ENCODE measurements around the gene HOXD9.
A peak's percentile ranks its signal among the peaks of the same experiment; 100 is the strongest.

Gene HOXD9

GRCh38 chr2:176155356-176156044 is 33.0 kb downstream of the HOXD9 start:
- no peak for TF ChIP-seq ZNF274 (IDR thresholded peaks at IDR 0.05; ENCODE audit: low read depth, low read length)
- no peak overlapping the region for H3K4me3 ChIP-seq (ENCODE audit: low read length)

GRCh38 chr2:176156301-176156806 is 33.8 kb downstream of the HOXD9 start:
- no peak for TF ChIP-seq ZNF274 (IDR thresholded peaks at IDR 0.05; ENCODE audit: low read depth, low read length)
- no peak overlapping the region for H3K4me3 ChIP-seq (ENCODE audit: low read length)

GRCh38 chr2:176156807-176157498 is 34.4 kb downstream of the HOXD9 start, which contains the start of gene HOXD3:
Gene HOXD3, plus strand, starts transcription at chr2:176157307. Its CDS starts 11,808 bp downstream, at chr2:176169115.
- H3K4me3 ChIP-seq (ENCODE audit: low read length) = peak within 1 kb of the TSS; percentile 20; the same call in 1 of the 2 replicates
- no peak for TF ChIP-seq ZNF274 (IDR thresholded peaks at IDR 0.05; ENCODE audit: low read depth, low read length)

- peak overlapping the region; percentile 20; the same call in 1 of the 2 replicates for H3K4me3 ChIP-seq (ENCODE audit: low read length)
Observed at GRCh38 chr2:176157499-176158185, 35.1 kb downstream of the HOXD9 start.

GRCh38 chr2:176158186-176158591 is 35.7 kb downstream of the HOXD9 start:
- no peak for TF ChIP-seq ZNF274 (IDR thresholded peaks at IDR 0.05; ENCODE audit: low read depth, low read length)

More at GRCh38 chr2:176157499-176158185, 35.1 kb downstream of the HOXD9 start:
- TF ChIP-seq ZNF274 (IDR thresholded peaks at IDR 0.05; ENCODE audit: low read depth, low read length) = no peak

GRCh38 chr2:176158855-176159662 is 36.5 kb downstream of the HOXD9 start:
- H3K4me3 ChIP-seq (ENCODE audit: low read length) = no peak overlapping the region
- TF ChIP-seq ZNF274 (IDR thresholded peaks at IDR 0.05; ENCODE audit: low read depth, low read length) = no peak

More at GRCh38 chr2:176158186-176158591, 35.7 kb downstream of the HOXD9 start:
- peak overlapping the region; percentile 9; the same call in 1 of the 2 replicates for H3K4me3 ChIP-seq (ENCODE audit: low read length)

- no peak overlapping the region for H3K4me3 ChIP-seq (ENCODE audit: low read length)
Observed at GRCh38 chr2:176159663-176160250, 37.2 kb downstream of the HOXD9 start.

GRCh38 chr2:176160251-176160985 is 37.9 kb downstream of the HOXD9 start:
- no peak overlapping the region for H3K4me3 ChIP-seq (ENCODE audit: low read length)
- no peak for TF ChIP-seq ZNF274 (IDR thresholded peaks at IDR 0.05; ENCODE audit: low read depth, low read length)

More at GRCh38 chr2:176159663-176160250, 37.2 kb downstream of the HOXD9 start:
- no peak for TF ChIP-seq ZNF274 (IDR thresholded peaks at IDR 0.05; ENCODE audit: low read depth, low read length)

- H3K4me3 ChIP-seq (ENCODE audit: low read length) = no peak overlapping the region
- no peak for TF ChIP-seq ZNF274 (IDR thresholded peaks at IDR 0.05; ENCODE audit: low read depth, low read length)
Observed at GRCh38 chr2:176160986-176161824, 38.7 kb downstream of the HOXD9 start.

GRCh38 chr2:176161825-176162626 is 39.5 kb downstream of the HOXD9 start:
- H3K4me3 ChIP-seq (ENCODE audit: low read length) = no peak overlapping the region

More at GRCh38 chr2:176161825-176162626, 39.5 kb downstream of the HOXD9 start:
- TF ChIP-seq ZNF274 (IDR thresholded peaks at IDR 0.05; ENCODE audit: low read depth, low read length) = no peak

All from GM08714 (cell line).